ENCODE data around the gene CAMK1.

Gene CAMK1

GRCh38 chr3:9712415-9712814 lies 57.3 kb downstream of the CAMK1 start:
- H3K27me3 ChIP-seq (ENCODE audit: control insufficient read depth, insufficient read depth, low read length), result no peaks in the 10 kb centered on the region
- H3K9me3 ChIP-seq (ENCODE audit: control insufficient read depth, insufficient read depth, low read length), result no peaks in the 10 kb centered on the region
- no peak overlapping the region for H3K4me3 ChIP-seq (ENCODE audit: low read depth, low read length)
- no peaks in the 10 kb centered on the region for H3K36me3 ChIP-seq (ENCODE audit: control insufficient read depth, insufficient read depth, low read length)
- no peaks in the 10 kb centered on the region for H3K4me1 ChIP-seq (ENCODE audit: control insufficient read depth, insufficient read depth, low read length)
- no peak overlapping the region for H3K9ac ChIP-seq (ENCODE audit: low read depth, low read length)

DNA sequence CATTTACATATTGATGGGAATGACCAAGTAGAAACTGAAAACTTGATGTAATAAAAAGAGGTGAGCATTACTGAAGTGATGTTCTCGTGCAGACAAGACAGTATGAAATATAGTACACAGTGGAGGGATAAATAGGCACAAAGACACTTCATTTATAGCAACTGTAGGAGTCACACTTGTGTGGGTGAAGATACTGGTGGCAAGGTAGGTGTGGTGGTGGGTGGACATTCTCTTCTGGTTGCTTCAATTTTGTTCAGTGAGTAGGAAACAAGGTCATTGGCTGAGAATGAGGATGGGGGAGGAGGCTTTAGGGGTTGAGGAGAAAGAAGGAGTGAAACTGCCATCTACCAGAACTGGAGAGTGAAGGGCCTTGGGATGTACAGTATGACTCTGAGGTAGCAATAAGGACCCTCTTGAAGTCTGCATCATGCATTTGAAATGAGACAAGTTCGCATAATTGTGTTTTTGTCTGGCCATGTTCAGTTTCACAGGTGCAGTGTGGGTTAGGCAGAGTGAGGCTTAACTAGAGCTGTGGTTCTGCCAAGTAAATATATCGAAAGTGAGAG lies 59.5 kb downstream of the CAMK1 start:
- Histone ChIP-seq H3K36me3 (ENCODE audit: control insufficient read depth, insufficient read depth, low read length) (no peaks in the 10 kb centered on the region), H3K4me1 (ENCODE audit: control insufficient read depth, insufficient read depth, low read length) (no peaks in the 10 kb centered on the region), H3K9me3 (ENCODE audit: control insufficient read depth, insufficient read depth, low read length) (no peaks in the 10 kb centered on the region), H3K27me3 (ENCODE audit: control insufficient read depth, insufficient read depth, low read length) (peaks cover 2% of the 10 kb centered on the region), H3K9ac (ENCODE audit: low read depth, low read length) (no peak overlapping the region), H3K4me3 (ENCODE audit: low read depth, low read length) (no peak overlapping the region)
